ENCODE measurements around the gene CBX2.

CBX2 gene

GRCh38 chr17:79831265-79832217 is 53.6 kb downstream of the CBX2 start:
- DNase-seq = no peak

- no peak for DNase-seq
Measured at GRCh38 chr17:79832218-79833109, 54.5 kb downstream of the CBX2 start.

- no peak for DNase-seq
Measured at GRCh38 chr17:79833110-79833450, 55.1 kb downstream of the CBX2 start.

DNA sequence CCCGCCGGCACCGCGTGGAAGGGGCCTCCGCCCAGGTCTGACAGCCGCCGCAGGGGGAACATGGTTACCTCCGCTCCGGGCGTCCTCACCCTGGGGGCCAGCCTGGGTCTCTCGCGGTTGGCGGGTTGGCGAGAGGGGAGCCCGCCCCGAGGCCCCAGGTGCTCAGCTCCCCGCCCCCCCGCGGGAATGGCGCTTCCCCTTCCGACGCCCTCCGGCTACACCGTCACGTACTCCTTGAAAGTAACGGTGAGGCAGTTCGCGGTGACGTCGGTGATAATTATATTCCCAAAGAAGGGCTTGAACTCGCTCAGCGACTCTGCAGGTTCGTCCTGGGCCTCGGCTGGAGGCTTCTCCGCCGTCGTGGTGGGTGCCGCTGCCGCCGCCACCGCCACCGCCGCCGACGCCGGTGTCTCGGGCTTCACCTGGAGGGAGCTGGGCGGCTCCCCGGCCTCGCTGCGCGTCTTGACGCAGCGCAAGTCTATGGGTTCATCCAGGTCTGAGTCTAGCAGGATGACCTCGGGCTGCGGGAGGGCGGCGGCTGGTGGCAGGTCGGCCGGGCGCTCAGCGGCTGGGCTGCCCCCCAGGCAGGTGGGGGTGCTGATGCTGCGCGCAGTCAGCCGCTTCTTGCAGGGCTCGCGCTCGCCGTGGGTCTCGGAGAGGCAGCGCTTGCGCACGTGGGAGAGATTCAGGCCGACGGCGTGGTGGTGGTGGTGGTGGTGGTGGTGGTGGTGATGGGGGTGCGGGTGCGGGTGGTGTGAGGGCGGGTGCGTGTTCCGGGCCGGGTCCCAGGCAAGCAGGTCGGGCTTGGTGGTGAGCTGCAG is 56.0 kb downstream of the CBX2 start:
- DNase-seq = no peak

DNA sequence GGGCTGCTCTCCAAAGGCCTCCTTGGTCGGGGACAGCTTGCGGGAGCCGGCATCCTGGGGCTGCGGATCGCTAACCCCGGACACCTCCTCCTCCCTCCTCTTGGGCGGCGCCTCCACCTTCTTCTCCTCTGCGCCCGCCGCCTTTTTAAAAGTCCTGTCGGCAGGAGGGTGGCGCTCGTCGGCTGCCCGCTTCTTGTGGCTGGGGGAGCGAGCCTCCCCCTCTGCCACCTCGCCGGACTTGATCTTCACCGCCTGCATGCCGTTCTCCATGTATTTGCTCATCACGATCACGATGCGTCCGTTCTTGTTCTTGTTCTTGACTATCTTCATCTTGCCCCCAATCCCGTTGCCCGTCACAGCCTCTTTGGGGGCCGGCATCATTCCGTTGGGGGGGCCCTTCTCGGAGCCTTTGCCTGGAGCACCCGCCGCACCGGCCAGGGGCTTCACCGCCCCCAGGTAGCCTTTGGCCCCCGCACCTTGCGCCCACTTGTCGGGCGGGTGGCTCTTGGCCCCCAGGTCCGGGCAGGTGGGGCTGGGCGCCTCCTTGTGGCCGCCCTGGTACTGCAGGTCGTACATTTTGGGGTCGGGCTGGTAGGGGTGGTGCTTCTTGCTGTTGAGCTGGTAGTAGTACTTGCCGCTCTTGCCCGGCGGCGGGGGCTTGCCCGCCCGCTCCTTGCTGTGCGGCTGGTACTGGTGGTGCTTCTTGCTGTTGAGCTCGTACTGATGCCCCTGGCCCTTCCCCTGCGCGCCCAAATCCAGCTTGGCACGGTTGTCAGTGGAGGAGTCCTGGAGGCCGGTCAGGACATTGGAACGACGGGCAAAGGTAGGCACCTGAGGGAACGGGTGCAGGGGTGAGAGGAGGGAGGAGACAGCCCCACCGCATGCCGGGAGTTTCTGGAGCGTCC is 56.9 kb downstream of the CBX2 start:
- DNase-seq = no peak

DNA sequence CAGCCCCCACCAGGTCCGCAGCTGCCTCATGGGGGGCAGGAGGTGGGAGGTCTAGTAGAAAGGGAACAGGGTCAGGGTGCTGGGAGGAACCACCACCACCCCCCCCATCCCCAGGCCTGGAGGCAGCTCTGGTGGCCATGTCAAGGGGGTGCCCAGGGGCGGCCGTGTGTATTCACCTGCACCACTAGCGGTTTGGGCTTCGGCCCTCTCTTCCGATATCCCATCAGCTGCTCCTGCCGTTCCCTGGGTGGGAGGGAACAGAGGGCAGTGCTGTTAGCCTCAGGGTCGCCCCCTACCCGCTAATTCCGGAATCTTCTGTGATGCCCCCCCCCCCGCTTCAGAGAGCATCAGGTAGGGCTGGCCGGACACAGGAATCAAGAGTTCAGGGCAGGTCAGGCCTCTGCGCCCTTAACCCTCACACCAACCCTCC is 57.5 kb downstream of the CBX2 start:
- DNase-seq = no peak

GRCh38 chr17:79835953-79836509 is 58.1 kb downstream of the CBX2 start:
- peak; percentile 40 to 95 (median 52) for DNase-seq

GRCh38 chr17:79836510-79836971 is 58.6 kb downstream of the CBX2 start:
- DNase-seq = no peak

DNA sequence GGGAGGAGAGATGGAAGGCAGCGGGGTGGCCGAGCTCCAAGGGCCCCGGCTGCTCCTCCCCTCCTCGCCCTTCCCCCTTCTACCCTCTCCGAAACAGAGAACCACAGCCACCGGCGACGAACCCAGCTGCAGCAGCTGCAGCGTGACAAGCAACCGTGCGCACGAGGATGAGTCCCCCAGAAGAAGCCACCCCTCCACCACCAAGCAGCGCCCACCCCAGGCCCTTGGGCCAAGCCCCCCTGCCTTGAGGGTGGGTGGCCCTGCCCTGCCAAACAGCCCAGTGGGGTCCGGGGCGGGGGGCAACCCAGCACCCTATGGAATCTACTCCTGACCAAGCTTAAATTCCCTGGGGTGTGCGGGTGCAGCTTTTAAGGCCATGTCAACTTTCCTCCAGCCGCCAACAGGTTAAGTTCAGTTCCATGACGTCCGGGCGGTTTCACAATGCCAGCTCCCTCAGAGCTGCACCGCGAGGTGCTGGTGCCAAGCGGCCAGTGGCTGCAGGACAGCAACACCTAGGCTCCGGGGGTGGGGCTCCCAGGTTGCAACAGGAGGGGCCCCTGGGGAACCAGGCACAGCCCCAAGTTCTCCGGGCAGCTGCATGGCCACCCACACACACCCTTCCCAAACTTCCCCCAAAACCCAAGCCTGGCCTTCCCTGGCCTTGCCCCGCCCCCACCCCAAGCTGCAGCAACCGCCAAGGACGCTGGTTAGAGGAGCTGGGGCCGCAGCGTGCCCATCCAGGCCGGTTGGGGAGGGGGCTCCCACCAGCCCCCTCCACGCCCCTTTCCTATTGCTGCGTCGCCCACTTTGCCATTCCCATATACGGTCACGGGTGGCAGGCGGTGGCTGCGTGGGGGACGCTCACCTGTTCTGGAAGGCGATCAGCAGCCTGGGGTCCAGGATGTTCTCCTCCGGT is 59.3 kb downstream of the CBX2 start:
- DNase-seq = peak in 1 of 3 experiments; percentile 39

All from NCI-H1417 (cell line).